ENCODE results near the gene ABCA4.

DNA sequence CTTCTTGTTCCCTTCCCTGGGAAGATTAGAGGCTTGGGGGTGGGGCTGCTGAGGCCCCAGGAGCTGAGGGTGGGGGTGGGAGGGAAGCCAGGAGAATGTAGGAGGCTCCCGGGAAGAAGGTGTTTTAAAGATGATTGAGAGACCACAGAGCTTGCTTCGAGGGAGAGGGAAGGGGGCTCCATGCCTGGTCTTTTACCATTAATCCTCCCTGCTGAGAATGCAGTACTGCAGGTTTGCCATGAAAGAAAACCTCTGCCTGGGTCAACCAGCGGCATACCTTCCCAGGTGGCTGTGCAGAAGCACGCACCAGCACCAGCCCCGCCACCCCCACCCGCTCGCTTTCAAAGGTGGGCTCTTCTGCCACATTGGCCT is 15.4 kb downstream of the ABCA4 start:
- no peak for TF ChIP-seq POLR2A (IDR thresholded peaks at IDR 0.05)
- TF ChIP-seq CTCF (IDR thresholded peaks at IDR 0.05 in 4 of 5, conservative IDR thresholded peaks at IDR 0.05 in 1 of 5) = no peak
